SK-MEL-5 (cell line): ENCODE data around the gene SNAPC1. TPM values are rescaled to one million over a fixed set of nuclear protein-coding genes. Genes with fewer than 3 reads are reported as not detected.

Experiments used
- DNase-seq: peaks from one replicate; pipeline ENCODE4 v3.0.0-alpha.2; 2016; ENCODE audit warnings: low read depth, low spot score
- in situ Hi-C: cut with HindIII; loops from 2 replicates; pipeline ENCODE4 v1.10.0; 2016; ENCODE audit warnings: low sequenced_read_pairs, high pct_unique_total_duplicates, low pct_unique_long_range_greater_than_20kb
- total RNA-seq: library from RNA; depleted of rRNA; stranded (reverse); fragments of >200 nt; shearing (Covaris generic); gene quantifications from 2 replicates; pipeline ENCODE4 v1.2.3, GENCODE V29; 2014

Gene SNAPC1
- total RNA-seq, 1 experiment from 2014 or later = 11.6 TPM

DNA sequence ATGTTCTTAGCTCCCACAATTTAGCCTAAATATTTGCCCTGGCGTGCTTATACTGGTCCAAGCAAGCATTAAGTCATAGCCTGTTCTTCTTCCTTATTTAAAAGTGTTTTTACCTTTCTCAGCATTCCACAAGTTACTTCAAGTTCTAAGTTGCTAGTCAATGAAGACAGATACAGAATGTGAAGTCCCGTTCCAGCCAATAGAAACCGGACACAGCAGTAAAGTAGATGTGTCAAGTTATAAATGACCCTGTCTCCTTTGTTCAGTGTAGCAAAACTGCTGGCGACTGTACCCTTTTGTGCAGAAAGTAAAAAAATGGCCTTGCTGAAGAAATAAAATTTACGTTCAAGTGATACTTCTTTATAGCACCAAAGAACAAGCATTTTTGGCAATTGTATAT lies 3.9 kb downstream of the SNAPC1 start:
- in situ Hi-C loops = no loop called here
- no peak for DNase-seq

DNA sequence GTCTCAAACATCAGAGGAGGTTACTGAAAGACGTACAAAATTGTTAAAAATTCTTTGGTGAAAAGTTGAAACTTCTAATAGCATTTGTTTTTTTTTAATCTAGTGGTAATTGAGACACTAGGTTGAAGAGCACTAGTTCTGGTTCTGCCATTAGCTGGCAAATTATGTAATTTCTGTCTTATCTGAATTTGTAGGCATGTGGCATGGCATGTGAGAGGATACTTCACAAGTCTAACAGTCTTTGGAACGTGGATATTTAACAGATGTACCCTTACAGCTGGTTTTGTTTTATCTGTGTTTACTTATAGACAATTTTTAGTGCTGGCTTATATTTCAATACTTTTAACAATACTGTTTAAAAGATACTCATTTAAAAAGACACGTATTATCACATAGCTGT lies 6.0 kb downstream of the SNAPC1 start:
- no peak for DNase-seq
- in situ Hi-C loops = no loop called here

DNA sequence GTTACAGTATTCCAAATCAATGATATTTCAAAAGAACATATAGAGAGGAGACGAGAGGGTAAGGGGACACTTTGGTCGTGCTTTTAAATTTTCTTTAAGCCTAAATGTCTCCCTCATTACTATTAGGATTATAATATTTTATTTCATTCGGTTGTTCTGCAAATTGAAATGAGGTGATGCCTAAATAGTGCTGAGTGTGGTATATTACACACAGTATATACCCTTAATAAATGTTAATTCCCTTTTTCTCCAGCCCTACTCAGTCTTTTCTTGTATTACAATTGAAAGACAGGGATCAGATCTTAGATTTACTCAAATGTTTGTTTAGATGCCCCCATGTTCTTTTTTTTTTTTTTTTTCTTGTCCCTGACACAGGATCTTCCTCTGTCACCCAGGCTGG lies 7.7 kb downstream of the SNAPC1 start:
- in situ Hi-C loops = no loop called here
- no peak for DNase-seq

DNA sequence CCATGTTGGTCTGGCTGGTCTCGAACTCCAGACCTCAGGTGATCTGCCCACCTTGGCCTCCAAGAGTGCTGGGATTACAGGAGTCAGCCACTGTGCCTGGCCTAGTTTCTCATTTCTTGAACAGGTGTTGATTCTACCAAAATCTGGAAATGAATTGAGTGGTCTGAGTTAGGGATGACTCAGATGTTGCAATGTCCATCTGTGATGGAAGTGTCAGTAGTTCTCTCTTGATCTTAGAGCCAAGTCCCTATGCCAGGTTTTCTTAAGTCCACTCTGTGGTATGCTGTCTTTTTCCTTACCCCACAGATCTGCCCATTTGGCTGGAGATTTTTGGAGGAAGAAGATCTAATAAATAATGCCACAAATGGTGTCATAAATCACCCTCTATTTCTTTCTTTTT lies 12.6 kb downstream of the SNAPC1 start:
- in situ Hi-C loops = no loop called here
- DNase-seq = no peak

DNA sequence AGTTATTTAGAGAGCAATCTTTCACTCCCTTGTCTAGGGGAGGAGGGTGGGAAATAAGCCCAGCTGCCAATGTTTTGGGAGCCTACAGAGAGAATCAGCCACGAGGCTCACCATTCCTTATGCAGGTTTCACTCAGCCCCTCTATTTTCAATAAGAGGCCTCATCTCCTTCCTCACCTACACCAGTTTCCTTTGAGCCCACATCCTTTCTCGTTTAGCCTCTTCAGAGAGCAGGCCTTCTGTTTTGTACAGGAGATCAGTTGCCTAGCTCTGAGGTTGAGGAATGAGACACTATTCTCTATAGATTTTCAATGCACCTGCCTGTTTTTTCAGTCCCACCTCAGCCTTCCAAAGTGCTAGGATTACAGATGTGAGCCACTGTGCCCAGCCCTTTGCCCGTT lies 17.9 kb downstream of the SNAPC1 start:
- in situ Hi-C loops = no loop called here

DNA sequence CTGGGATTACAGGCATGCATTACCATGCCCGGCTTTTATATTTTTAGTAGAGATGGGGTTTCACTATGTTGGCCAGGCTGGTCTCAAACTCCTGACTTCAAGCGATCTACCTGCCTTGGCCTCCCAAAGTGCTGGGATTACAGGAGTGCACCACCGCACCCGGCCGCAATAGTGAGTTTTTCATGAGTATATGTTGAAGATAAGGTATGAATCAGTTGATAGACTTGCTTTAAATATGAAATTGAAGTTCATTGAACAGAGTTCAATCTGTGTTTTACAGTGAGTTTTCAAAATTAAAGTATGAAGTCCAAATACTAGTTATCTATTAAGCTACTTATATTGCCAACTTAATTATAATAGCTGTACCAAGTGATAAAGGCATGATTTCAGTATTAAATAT lies 35.1 kb downstream of the SNAPC1 start:
- DNase-seq = no peak
- in situ Hi-C loops = no loop called here

More for the DNA sequence above, 17.9 kb downstream of the SNAPC1 start:
- DNase-seq = no peak

DNA sequence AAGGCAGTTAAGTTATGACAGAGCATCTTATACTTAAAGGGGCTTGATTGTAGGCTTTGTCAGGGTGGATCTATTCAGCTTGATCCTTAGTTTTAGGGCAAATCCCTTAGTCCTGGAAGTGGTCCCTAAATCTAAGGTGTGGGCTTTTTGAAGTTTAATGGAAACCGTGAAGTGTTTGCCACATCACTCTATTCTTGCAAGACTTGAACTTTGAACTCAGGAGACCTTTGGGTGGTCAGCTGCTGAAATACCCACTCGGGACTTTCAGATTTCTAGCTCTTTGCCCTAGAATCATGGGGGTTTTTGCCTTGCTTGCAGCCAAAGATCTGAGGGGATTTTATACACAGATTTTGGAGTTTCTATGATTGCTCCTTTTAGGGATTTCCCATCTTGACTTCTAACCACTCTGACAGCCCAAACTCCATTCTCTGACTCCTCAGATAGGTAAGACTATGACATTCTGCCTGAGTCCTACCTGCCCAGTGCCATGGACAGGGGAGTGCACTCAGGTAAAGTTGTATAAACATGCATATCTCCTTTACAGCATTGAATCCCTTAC lies 39.9 kb downstream of the SNAPC1 start:
- no peak for DNase-seq
- in situ Hi-C loops = no loop called here

DNA sequence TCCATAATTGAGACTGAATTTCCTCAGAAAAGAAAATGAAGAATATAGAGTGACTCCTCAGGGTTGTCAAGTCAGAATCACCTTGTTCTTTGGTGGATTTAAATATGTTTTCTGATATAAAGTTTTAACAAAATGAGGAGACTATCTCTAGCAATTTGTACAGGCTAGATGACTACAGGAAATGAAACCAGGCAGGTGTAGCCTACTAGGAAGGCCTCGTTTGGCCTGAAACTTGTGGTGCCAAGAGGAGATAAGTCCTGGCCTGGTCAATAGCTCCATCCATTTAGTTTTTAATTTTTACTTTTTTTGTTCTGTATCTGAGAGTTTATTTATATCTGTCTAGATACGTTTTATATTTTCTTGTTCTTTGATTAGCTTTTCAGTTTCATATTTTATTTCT lies 41.5 kb downstream of the SNAPC1 start:
- DNase-seq = no peak
- in situ Hi-C loops = no loop called here

DNA sequence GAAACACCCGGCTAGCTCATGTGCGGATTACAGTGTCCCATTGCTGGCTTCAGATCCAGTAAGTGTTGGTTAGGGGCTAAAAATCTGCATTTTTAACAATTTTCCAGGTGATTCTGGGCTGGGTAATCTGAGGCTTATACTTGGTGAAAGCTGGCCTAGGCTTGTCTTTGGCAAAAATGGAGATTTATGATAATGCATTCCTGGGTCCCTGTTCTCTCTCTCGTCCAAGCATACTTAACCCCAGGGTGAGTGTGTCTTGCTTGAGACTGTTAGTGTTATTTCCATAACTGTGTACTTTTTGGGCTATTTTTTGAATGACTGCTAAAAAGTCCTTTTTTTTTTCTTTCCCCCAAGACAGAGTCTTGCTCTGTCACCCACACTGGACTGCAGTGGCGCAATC lies 43.2 kb downstream of the SNAPC1 start:
- in situ Hi-C loops = no loop called here
- DNase-seq = no peak

DNA sequence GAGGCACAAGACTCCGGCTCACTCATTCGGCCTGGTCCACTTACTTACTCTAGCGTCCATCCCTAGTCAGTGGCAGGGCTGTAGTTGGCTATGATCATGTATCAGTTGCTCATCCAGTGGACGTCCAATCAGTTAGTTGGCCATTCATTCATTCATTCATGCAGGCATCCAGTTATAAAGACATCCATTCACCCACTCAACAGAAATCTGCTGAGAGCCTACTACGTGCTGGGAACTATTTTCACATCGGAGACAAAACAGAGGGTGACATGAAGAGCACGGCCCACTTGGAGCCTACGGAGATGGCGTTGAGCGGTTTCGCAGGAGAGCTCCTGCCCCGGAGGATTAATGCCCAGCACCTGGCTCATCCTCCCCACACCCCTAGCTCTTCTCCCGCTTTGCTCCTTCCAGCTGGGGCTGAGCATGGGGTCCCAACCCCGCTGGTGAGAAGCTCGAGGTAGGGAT lies 49.7 kb downstream of the SNAPC1 start:
- DNase-seq = no peak
- in situ Hi-C loops = no loop called here

DNA sequence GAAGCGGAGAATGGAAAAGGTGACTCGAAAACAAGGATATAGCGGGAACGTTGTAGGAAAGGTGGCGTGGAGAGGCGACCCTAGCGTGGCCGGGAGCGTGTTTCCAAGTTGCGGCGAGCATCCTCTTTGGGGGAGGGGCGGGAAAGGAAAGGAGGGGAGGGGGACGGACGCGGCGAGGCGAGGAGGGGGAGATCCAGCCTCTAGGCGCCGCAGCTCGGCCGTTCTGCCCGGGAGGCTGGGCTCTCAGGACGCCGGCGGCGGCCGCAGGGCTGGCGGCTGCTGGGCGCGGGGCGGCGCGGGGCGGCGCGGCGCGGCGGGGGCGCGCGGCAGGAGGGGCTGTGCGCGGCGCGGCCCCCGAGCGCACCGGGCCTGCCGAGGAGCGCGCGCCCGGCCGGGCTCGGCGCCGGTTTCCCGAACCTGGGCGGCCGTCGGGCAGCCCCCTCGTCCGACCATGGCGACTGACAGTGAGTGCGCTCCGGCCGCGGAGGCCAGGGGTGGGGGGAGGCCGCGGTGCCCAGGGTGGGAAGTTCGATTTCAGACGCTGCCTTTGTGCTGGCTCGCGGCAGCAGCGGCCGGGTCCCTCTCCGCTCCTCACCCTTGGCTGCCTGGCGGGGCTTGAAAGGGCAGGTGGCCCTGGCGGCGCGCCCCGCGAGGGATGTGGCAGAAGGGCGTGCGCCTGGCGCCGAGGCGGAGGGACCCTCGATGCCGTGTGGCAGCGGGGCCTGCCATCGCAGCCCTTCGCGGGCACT lies 50.3 kb downstream of the SNAPC1 start, which contains the start of gene SYT16:
SYT16 (plus strand) TSS at position 357 of the 749 bp plus-strand sequence.
- no peak for DNase-seq
- in situ Hi-C loops = no loop called here

DNA sequence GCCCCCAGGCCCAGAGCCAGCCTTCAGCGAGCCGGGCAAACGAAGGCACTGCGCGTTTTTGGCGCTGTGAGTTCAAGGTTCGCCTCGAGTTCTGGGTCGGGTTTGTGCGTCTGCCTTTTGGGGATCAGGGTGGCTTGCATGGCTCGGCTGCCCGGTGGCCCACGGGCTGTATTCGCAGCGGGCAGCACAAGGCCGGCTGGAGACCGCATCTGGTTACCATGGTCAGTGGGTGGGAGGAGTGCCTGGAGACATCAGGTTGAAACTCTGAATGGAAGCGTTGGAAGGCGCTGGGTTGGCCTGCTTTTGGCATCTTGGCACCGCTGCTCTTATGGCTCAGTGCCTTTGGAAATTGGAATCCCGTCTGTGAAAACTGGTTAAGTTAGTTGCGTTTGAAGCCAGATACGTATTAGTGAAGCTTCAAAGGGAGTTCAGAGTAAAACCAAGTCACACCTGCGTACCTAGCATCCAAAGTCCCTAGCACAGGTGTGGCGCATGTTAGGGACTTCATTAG lies 50.9 kb downstream of the SNAPC1 start:
- no peak for DNase-seq
- in situ Hi-C loops = no loop called here

DNA sequence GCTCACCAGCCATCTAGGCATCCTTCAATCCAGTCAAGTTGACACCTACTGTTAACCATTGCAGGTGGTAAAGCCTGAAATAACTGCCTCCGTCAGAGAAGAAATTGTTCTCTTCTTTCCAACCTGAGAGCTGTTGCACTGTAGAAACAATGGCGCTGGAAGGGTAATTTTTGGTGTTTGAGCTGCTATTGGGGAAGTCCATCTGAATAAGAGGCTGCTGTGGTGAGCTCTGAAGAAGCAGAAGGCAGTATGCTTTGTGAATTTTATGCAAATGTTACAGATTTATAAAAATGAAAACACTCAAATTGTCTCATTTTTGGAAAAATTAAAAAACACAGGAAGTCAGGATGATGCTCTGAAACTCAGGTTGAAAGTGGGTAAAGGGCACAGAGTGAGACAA lies 60.2 kb downstream of the SNAPC1 start:
- no peak for DNase-seq
- in situ Hi-C loops = no loop called here

DNA sequence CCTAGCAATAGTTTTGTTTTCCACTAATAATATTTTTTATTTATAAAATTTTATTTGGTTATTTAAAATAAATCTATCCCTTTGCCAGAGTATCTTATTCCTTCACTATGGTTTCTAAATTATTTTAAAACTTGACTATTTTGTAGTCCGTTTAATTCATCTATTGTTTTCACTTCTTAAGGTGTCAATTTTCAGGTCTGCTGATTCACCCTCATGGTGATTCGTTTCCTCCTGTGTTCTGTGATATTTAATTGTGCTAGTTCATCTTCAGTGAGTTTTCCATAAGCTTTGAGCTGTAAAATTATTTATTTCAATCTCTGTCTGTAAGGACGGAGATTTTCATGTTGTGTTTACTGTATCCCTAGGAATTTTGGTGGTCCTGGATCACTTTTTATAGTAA lies 70.6 kb downstream of the SNAPC1 start:
- in situ Hi-C loops = no loop called here
- DNase-seq = no peak

DNA sequence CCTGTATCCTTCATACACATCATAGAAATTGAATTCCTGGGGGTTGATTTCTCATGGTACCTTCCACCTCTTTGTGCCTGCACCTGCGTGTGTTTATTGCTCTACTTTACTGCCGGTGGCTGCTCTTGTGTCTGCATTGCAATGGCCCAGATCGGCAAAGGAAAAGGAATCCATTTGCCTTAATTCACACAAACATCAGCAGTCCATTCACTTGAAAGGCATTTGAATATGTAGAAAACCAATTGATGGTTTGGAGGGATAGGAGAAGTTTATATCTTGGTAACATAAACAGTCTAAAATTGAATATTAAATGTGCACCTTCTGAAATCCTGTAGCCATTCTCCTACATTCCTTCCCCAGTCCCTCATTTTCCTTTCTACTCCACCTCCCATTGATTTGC lies 74.0 kb downstream of the SNAPC1 start:
- in situ Hi-C loops = no loop called here
- DNase-seq = no peak

DNA sequence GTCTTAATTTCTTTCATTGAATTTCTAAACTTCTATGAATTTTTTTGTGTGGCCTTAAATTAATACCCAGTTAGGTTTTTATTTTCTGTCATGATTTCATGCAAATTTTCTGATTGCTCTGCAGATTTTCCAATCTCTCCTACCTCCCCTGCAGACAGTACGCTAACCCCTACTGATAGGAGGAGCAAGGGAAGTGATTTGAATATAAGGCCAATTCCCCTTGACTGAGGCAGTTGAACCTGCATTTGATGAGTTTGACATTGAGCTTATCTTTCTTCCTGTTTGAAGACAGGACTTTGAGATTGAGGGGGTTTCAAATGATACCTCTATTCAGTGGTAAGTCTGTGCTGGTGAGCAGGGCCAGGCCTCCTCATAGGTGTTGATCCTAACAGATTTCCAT lies 74.6 kb downstream of the SNAPC1 start:
- in situ Hi-C loops = no loop called here
- DNase-seq = no peak

DNA sequence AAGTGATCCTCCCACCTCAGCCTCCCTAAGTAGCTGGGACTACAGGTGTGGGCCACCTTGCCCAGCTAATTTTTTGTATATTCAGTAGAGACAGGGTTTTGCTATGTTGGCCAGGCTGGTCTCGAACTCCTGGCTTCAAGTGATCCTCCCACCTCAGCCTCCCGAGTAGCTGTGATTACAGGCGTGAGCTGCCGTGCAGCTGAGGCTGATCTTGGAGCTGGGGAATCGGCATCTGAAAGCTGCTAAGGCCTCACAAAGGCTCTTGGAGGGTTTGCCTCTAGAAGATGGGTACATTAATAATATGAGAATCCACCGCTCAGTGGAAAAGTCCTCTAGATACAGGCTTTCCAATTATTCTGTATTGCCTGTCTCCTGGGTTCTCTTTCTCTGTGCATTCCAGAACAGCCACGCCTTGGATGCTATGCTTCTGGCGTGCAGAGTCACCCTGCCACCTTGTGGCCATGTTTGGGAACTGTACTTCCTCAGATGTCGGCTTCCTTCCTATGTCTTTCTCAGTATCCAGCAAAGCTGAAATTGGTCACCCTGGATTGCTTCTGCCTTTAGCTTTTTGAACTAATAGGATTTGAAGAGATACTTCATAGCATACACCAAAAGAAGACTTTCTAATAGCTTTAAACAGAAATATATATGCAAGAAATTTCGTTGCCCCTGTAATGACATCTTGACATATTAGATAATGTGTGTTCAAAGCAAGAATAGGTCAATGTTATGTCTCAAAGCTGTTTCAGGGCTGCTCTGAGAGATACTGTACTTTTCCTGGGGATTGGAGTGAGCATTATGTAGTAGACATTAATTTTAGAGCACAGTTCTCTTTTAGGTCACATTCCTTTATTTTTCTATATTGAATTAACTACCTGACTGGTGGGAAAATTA lies 75.4 kb downstream of the SNAPC1 start:
- peak; percentile 76 for DNase-seq
- in situ Hi-C loops = no loop called here

DNA sequence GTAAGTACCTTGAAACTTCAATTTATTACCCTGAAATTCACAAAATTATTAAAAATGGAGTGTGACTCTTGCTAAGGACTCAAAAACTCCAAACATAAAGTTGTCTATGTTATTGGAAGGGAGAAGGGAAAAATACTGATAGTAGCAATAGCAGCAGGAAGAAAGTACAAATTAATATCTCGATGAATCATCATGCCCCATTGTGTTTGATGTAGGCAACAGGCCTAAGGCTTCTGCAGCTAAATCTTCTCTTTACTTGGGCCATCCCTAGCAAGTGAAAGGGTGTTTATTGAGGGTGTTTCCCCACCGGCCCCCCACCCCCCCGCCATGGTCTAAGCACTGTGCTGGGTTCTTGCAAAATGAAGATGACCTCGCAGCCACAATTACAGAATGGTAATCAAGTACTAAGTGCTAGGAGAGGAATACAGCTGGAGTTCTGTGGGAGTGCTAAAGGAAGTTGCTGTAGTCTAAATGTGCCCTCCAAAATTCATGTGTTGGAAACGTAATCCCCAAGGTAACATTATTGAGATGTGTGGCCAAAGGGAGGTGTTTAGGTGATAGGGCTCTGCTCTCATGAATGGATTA lies 76.5 kb downstream of the SNAPC1 start:
- DNase-seq = no peak
- in situ Hi-C loops = no loop called here
